H1 (cell line): ENCODE results near the gene IL1RL1. TPM values are rescaled to one million over a fixed set of nuclear protein-coding genes. Genes with fewer than 3 reads are reported as not detected.

Experiments used
- CBX5 ChIP-seq: fragments of 300-800, 300-1000 bp; sonication (generic); IDR thresholded peaks from 2 replicates; pipeline ENCODE4 v1.7.1; 2016; ENCODE audit warnings: antibody characterized with exemption, low read length, low read depth
- polyA plus RNA-seq, 7 experiments: library from polyadenylated mRNA; depleted of rRNA in 3 of 7; stranded (reverse) in 5 of 7; unstranded in 2 of 7; fragments of >200 nt in 5 of 7; fragments of 200-250 nt in 2 of 7; gene quantifications; 1 replicate in 5 of 7; 2 replicates in 1 of 7; 4 replicates in 1 of 7; pipeline versions ENCODE4 v1.2.1 to v1.2.3, GENCODE V29; 2011 to 2013; ENCODE audit warnings: missing spikeins in 2 of 7, mixed read lengths in 2 of 7
- total RNA-seq: library from RNA; stranded (reverse); fragmentation: NEBNext Ultra II Directional; extraction: Animal tissue kit (Norgen Biotek cat#: 25700); gene quantifications from 2 replicates; pipeline ENCODE4 v1.2.1, GENCODE V29; 2021

Gene IL1RL1
- total and polyA plus RNA-seq, 2 of the 8 experiments (the other 6 are each of a cell fraction or from before 2014, with no cell fraction given) = not detected

- TF ChIP-seq CBX5 = no peak
These were observed 64.8 kb downstream of the IL1RL1 start (continued) for GRCh38 chr2:102376052-102376591.
